ENCODE data around the gene UBR1.

The UBR1 gene

GRCh38 chr15:42971830-42972229 lies 134.0 kb downstream of the UBR1 start:
- no peaks in the 10 kb centered on the region for H3K27me3 ChIP-seq (ENCODE audit: low read length)

GRCh38 chr15:42964476-42964875 lies 141.4 kb downstream of the UBR1 start:
- no peak overlapping the region for H3K4me3 ChIP-seq (ENCODE audit: insufficient read depth, low read length, poor library complexity, severe bottlenecking)
- no peaks in the 10 kb centered on the region for H3K27me3 ChIP-seq (ENCODE audit: low read length)
- no peak overlapping the region for H3K4me2 ChIP-seq (ENCODE audit: low read depth, low read length, poor library complexity, severe bottlenecking)
- H3K27ac ChIP-seq (ENCODE audit: low read depth, low read length) = no peak overlapping the region
- no peaks in the 10 kb centered on the region for H3K9me2 ChIP-seq (replicated peaks; ENCODE audit: insufficient read depth, low read length)
- no peaks in the 10 kb centered on the region for H4K20me1 ChIP-seq (ENCODE audit: low read depth, low read length)
- H3K9ac ChIP-seq (ENCODE audit: low read length) = no peak overlapping the region
- H3F3A ChIP-seq (ENCODE audit: insufficient read depth) = no peaks in the 10 kb centered on the region; the same call in 1 of the 2 replicates
- TF ChIP-seq CTCF (IDR thresholded peaks at IDR 0.05; ENCODE audit: insufficient read depth, low read length, poor library complexity, severe bottlenecking) (no peak), EZH2phosphoT487 (conservative IDR thresholded peaks at IDR 0.05; ENCODE audit: low read length) (no peak)
- no peak overlapping the region for H2AFZ ChIP-seq (ENCODE audit: low read depth, low read length, severe bottlenecking)
- H3K9me3 ChIP-seq (ENCODE audit: insufficient read depth, low read length) = no peaks in the 10 kb centered on the region
- peaks cover 20% of the 10 kb centered on the region for H3K36me3 ChIP-seq (ENCODE audit: low read length)
- no peaks in the 10 kb centered on the region for H3K79me2 ChIP-seq (ENCODE audit: insufficient read depth, low read length)

More at GRCh38 chr15:42971830-42972229, 134.0 kb downstream of the UBR1 start:
- Histone ChIP-seq H3K4me3 (ENCODE audit: insufficient read depth, low read length, poor library complexity, severe bottlenecking) (no peak overlapping the region), H3K9me2 (replicated peaks; ENCODE audit: insufficient read depth, low read length) (no peaks in the 10 kb centered on the region), H3K4me2 (ENCODE audit: low read depth, low read length, poor library complexity, severe bottlenecking) (no peak overlapping the region), H2AFZ (ENCODE audit: low read depth, low read length, severe bottlenecking) (no peak overlapping the region), H3K9me3 (ENCODE audit: insufficient read depth, low read length) (no peaks in the 10 kb centered on the region), H3K79me2 (ENCODE audit: insufficient read depth, low read length) (no peaks in the 10 kb centered on the region), H3K27ac (ENCODE audit: low read depth, low read length) (no peak overlapping the region), H3K36me3 (ENCODE audit: low read length) (peaks cover 12% of the 10 kb centered on the region; the same call in 1 of the 2 replicates), H3K9ac (ENCODE audit: low read length) (no peak overlapping the region), H4K20me1 (ENCODE audit: low read depth, low read length) (no peaks in the 10 kb centered on the region), H3F3A (ENCODE audit: insufficient read depth) (no peaks in the 10 kb centered on the region; the same call in 1 of the 2 replicates)
- TF ChIP-seq EZH2phosphoT487 (conservative IDR thresholded peaks at IDR 0.05; ENCODE audit: low read length) (no peak), CTCF (IDR thresholded peaks at IDR 0.05; ENCODE audit: insufficient read depth, low read length, poor library complexity, severe bottlenecking) (no peak)

- no peaks in the 10 kb centered on the region for H3K9me3 ChIP-seq (ENCODE audit: insufficient read depth, low read length)
- H3K9ac ChIP-seq (ENCODE audit: low read length) = no peak overlapping the region
- no peak overlapping the region for H3K4me2 ChIP-seq (ENCODE audit: low read depth, low read length, poor library complexity, severe bottlenecking)
- peaks cover 21% of the 10 kb centered on the region; the same call in 1 of the 2 replicates for H3K36me3 ChIP-seq (ENCODE audit: low read length)
- H3K4me3 ChIP-seq (ENCODE audit: insufficient read depth, low read length, poor library complexity, severe bottlenecking) = no peak overlapping the region
- TF ChIP-seq CTCF (IDR thresholded peaks at IDR 0.05; ENCODE audit: insufficient read depth, low read length, poor library complexity, severe bottlenecking) (no peak), EZH2phosphoT487 (conservative IDR thresholded peaks at IDR 0.05; ENCODE audit: low read length) (no peak)
- H3K79me2 ChIP-seq (ENCODE audit: insufficient read depth, low read length) = no peaks in the 10 kb centered on the region
- H3K27ac ChIP-seq (ENCODE audit: low read depth, low read length) = no peak overlapping the region
- no peaks in the 10 kb centered on the region for H3K9me2 ChIP-seq (replicated peaks; ENCODE audit: insufficient read depth, low read length)
- no peaks in the 10 kb centered on the region for H3F3A ChIP-seq (ENCODE audit: insufficient read depth)
- H2AFZ ChIP-seq (ENCODE audit: low read depth, low read length, severe bottlenecking) = no peak overlapping the region
- H4K20me1 ChIP-seq (ENCODE audit: low read depth, low read length) = no peaks in the 10 kb centered on the region
- H3K27me3 ChIP-seq (ENCODE audit: low read length) = no peaks in the 10 kb centered on the region
These were observed 150.3 kb downstream of the UBR1 start for GRCh38 chr15:42955518-42955917.

All from SU-DHL-6 (cell line).